Mesenchymal stem cell (in vitro differentiated cells and primary cell): ENCODE results near the gene RAP1GDS1.

ENCODE experiments used
- DNase-seq: peaks from one replicate; pipeline ENCODE4 v3.0.0-alpha.2; 2013
- H2AFZ ChIP-seq: one replicate; pipeline ENCODE4 v1.6.1; 2013; ENCODE audit warnings: low read depth, mild to moderate bottlenecking, control low read depth, inconsistent platforms, low read length, moderate library complexity
- H2AK5ac ChIP-seq: 2 replicates; pipeline ENCODE4 v1.6.1; 2013; ENCODE audit warnings: low read length, moderate library complexity, mild to moderate bottlenecking, inconsistent platforms; ENCODE audit not compliant: severe bottlenecking
- H2BK120ac ChIP-seq: one replicate; pipeline ENCODE4 v1.6.1; 2013; ENCODE audit warnings: low read depth, mild to moderate bottlenecking, inconsistent platforms, low read length, moderate library complexity
- H2BK12ac ChIP-seq, 2 experiments: one replicate each; pipeline ENCODE4 v1.6.1; 2013; ENCODE audit warnings: inconsistent platforms in 2 of 2, low read length in 2 of 2, mild to moderate bottlenecking in 2 of 2, moderate library complexity in 2 of 2, control low read depth in 1 of 2
- H2BK15ac ChIP-seq: one replicate; pipeline ENCODE4 v1.6.1; 2013; ENCODE audit warnings: mild to moderate bottlenecking, low read depth, inconsistent platforms; ENCODE audit not compliant: poor library complexity, severe bottlenecking
- H2BK5ac ChIP-seq: 2 replicates; pipeline ENCODE4 v1.6.1; 2013; ENCODE audit warnings: low read depth, mild to moderate bottlenecking, low read length, control low read depth, inconsistent platforms; ENCODE audit not compliant: poor library complexity, severe bottlenecking
- H3K14ac ChIP-seq, 2 experiments: one replicate each; pipeline ENCODE4 v1.6.1; 2013; ENCODE audit warnings: inconsistent platforms in 2 of 2, low read length in 2 of 2, control low read depth in 1 of 2, mild to moderate bottlenecking in 1 of 2, moderate library complexity in 1 of 2
- H3K18ac ChIP-seq, 2 experiments: one replicate each; pipeline ENCODE4 v1.6.1; 2013; ENCODE audit warnings: inconsistent platforms in 2 of 2, low read length in 2 of 2, control low read depth in 1 of 2, low read depth in 1 of 2, mild to moderate bottlenecking in 1 of 2
- H3K23ac ChIP-seq, 2 experiments: one replicate each; pipeline ENCODE4 v1.6.1; 2013; ENCODE audit warnings: inconsistent platforms in 2 of 2, low read length in 2 of 2, mild to moderate bottlenecking in 2 of 2, moderate library complexity in 2 of 2, control low read depth in 1 of 2
- H3K27ac ChIP-seq: 2 replicates; pipeline ENCODE4 v1.5.1; 2013; ENCODE audit warnings: mild to moderate bottlenecking, moderate library complexity, low read length, control low read depth, inconsistent platforms; ENCODE audit not compliant: poor library complexity, severe bottlenecking
- H3K27me3 ChIP-seq, 2 experiments: 2 replicates each; pipeline versions ENCODE4 v1.6.1 to v1.7.0; 2013; ENCODE audit warnings: low read length in 2 of 2, mild to moderate bottlenecking in 2 of 2, moderate library complexity in 2 of 2, control low read depth in 1 of 2, inconsistent platforms in 1 of 2; ENCODE audit not compliant: control insufficient read depth in 1 of 2, insufficient read depth in 1 of 2
- H3K36me3 ChIP-seq, 2 experiments: 2 replicates each; pipeline versions ENCODE4 v1.6.1 to v1.7.0; 2013; ENCODE audit warnings: low read length in 2 of 2, control low read depth in 1 of 2, inconsistent platforms in 1 of 2, low read depth in 1 of 2, mild to moderate bottlenecking in 1 of 2; ENCODE audit not compliant: insufficient read depth in 2 of 2, control insufficient read depth in 1 of 2
- H3K4ac ChIP-seq, 2 experiments: one replicate each; pipeline ENCODE4 v1.6.1; 2013; ENCODE audit warnings: inconsistent platforms in 2 of 2, low read length in 2 of 2, mild to moderate bottlenecking in 2 of 2, moderate library complexity in 2 of 2, control low read depth in 1 of 2, low read depth in 1 of 2
- H3K4me1 ChIP-seq: 2 replicates; pipeline ENCODE4 v1.6.1; 2013; ENCODE audit warnings: low read depth, low read length, control low read depth; ENCODE audit not compliant: control insufficient read depth, insufficient read depth
- H3K4me2 ChIP-seq: 2 replicates; pipeline ENCODE4 v1.6.1; 2013; ENCODE audit warnings: low read length, mild to moderate bottlenecking, inconsistent platforms; ENCODE audit not compliant: poor library complexity, severe bottlenecking
- H3K4me3 ChIP-seq, 2 experiments: 2 replicates each; pipeline versions ENCODE4 v1.5.1 to v1.7.0; 2013; ENCODE audit warnings: low read length in 2 of 2, mild to moderate bottlenecking in 2 of 2, control low read depth in 1 of 2, low read depth in 1 of 2; ENCODE audit not compliant: insufficient read depth in 1 of 2
- H3K79me1 ChIP-seq: replicated peaks from 2 replicates; pipeline ENCODE4 v1.6.1; 2013; ENCODE audit warnings: mild to moderate bottlenecking, control low read depth, low read length, inconsistent platforms; ENCODE audit not compliant: poor library complexity, severe bottlenecking
- H3K9ac ChIP-seq: 2 replicates; pipeline ENCODE4 v1.7.0; 2013; ENCODE audit warnings: mild to moderate bottlenecking, low read length, moderate library complexity
- H3K9me3 ChIP-seq: 2 replicates; pipeline ENCODE4 v1.7.0; 2013; ENCODE audit warnings: mild to moderate bottlenecking, low read length; ENCODE audit not compliant: control insufficient read depth
- H4K8ac ChIP-seq: one replicate; pipeline ENCODE4 v1.6.1; 2013; ENCODE audit warnings: inconsistent platforms, mild to moderate bottlenecking, low read length, moderate library complexity
- H4K91ac ChIP-seq: one replicate; pipeline ENCODE4 v1.6.1; 2013; ENCODE audit warnings: mild to moderate bottlenecking, low read length, inconsistent platforms
- WGBS: methylation state at CpG from one replicate; pipeline ENCODE4 v1.1.7; 2013; ENCODE audit warnings: mixed read lengths; 5-methylcytosine and 5-hydroxymethylcytosine counted together

RAP1GDS1 gene

GRCh38 chr4:98394134-98394533, 132.9 kb downstream of the RAP1GDS1 start:
- Histone ChIP-seq H2AFZ (no peak overlapping the region), H3K27me3 (no peaks in the 10 kb centered on the region), H2BK12ac (no peak overlapping the region), H2BK15ac (no peak overlapping the region), H3K79me1 (no peaks in the 10 kb centered on the region), H3K23ac (no peak overlapping the region), H3K4me2 (no peak overlapping the region), H3K9ac (no peak overlapping the region), H3K36me3 (peaks cover 0 to 41% of the 10 kb centered on the region in 2 experiments), H3K4me3 (no peak overlapping the region), H2BK120ac (no peak overlapping the region), H3K18ac (no peak overlapping the region), H3K4me1 (no peaks in the 10 kb centered on the region), H3K27ac (no peak overlapping the region), H3K14ac (no peak overlapping the region), H2AK5ac (no peak overlapping the region), H4K8ac (no peak overlapping the region), H3K4ac (no peak overlapping the region), H2BK5ac (no peak overlapping the region), H4K91ac (no peak overlapping the region), H3K9me3 (no peaks in the 10 kb centered on the region)
- WGBS, result no CpG with 5 or more reads among the region's 1 CpG
- DNase-seq, result no peak

DNA sequence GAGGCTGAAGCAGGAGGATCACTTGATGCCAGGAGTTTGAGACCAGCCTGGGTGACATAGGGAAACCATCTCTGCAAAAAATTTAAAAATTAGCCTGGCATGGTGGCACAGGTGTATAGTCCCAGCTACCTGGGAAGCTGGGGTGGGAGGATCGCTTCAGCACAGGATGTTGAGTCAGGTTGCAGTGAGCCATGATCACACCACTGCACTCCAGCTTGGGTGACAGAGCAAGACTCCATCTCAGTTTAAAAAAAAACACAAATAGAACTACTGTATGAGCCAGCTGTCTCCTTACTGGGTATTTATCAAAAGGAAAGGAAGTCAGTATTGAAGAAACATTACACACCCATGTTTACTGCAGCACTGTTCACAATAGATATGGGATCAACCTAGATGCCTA, 138.7 kb downstream of the RAP1GDS1 start:
- Histone ChIP-seq H4K91ac (no peak overlapping the region), H2BK120ac (no peak overlapping the region), H3K4ac (no peak overlapping the region), H3K9ac (no peak overlapping the region), H3K79me1 (no peaks in the 10 kb centered on the region), H3K4me2 (no peak overlapping the region), H4K8ac (no peak overlapping the region), H2BK15ac (no peak overlapping the region), H3K36me3 (peaks cover 0 to 20% of the 10 kb centered on the region in 2 experiments), H3K4me3 (no peak overlapping the region), H3K14ac (no peak overlapping the region), H3K27me3 (no peaks in the 10 kb centered on the region), H2AFZ (no peak overlapping the region), H3K27ac (no peak overlapping the region), H3K4me1 (no peaks in the 10 kb centered on the region), H2BK5ac (no peak overlapping the region), H3K9me3 (no peaks in the 10 kb centered on the region), H2AK5ac (no peak overlapping the region), H2BK12ac (no peak overlapping the region), H3K18ac (no peak overlapping the region), H3K23ac (no peak overlapping the region)
- WGBS, result 100% methylated on average over 1 of the region's 1 CpG
- DNase-seq, result no peak

DNA sequence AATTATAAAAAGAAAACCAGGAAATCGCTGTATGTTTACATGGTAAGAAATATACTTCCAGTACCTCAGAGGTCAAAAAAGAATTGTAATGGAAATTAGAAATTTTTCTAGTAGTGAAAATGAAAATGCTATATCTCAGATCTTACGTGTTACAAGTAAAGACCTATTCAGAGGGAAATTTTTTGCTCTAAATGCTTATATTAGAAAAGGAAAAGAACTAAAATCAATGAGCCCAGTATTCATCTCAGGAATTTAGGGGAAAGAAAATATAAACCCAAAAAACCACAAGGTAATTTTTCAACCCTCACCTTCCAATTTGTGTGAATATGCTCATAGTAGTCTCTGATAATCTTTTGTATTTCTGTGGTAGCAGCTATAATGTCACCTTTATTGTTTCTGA, 145.6 kb downstream of the RAP1GDS1 start:
- Histone ChIP-seq H3K4ac (no peak overlapping the region), H3K36me3 (peaks cover 0 to 15% of the 10 kb centered on the region in 2 experiments), H2AFZ (no peak overlapping the region), H3K14ac (no peak overlapping the region), H3K18ac (no peak overlapping the region), H2BK12ac (no peak overlapping the region), H3K27me3 (no peaks in the 10 kb centered on the region), H4K8ac (no peak overlapping the region), H2AK5ac (no peak overlapping the region), H2BK5ac (no peak overlapping the region), H3K9ac (no peak overlapping the region), H3K79me1 (no peaks in the 10 kb centered on the region), H3K9me3 (no peaks in the 10 kb centered on the region), H4K91ac (no peak overlapping the region), H2BK120ac (no peak overlapping the region), H3K4me2 (no peak overlapping the region), H3K23ac (no peak overlapping the region), H3K27ac (no peak overlapping the region), H3K4me1 (no peaks in the 10 kb centered on the region), H2BK15ac (no peak overlapping the region), H3K4me3 (no peak overlapping the region)
- DNase-seq, result no peak
- WGBS, result no CpG with 5 or more reads among the region's 2 CpGs

GRCh38 chr4:98411731-98412130, 150.5 kb downstream of the RAP1GDS1 start:
- Histone ChIP-seq H2AK5ac (no peak overlapping the region), H3K27ac (no peak overlapping the region), H3K9ac (no peak overlapping the region), H2BK15ac (no peak overlapping the region), H3K18ac (no peak overlapping the region), H3K14ac (no peak overlapping the region), H2AFZ (no peak overlapping the region), H3K9me3 (peaks cover 8% of the 10 kb centered on the region), H3K36me3 (peaks cover 3 to 25% of the 10 kb centered on the region in 2 experiments), H3K4me2 (no peak overlapping the region), H3K79me1 (peaks cover 5% of the 10 kb centered on the region), H2BK120ac (no peak overlapping the region), H3K4me3 (no peak overlapping the region), H3K23ac (no peak overlapping the region), H3K4ac (no peak overlapping the region), H4K8ac (no peak overlapping the region), H3K4me1 (no peaks in the 10 kb centered on the region), H4K91ac (no peak overlapping the region), H3K27me3 (no peaks in the 10 kb centered on the region), H2BK5ac (no peak overlapping the region), H2BK12ac (no peak overlapping the region)
- WGBS, result no CpG with 5 or more reads among the region's 2 CpGs
- DNase-seq, result no peak
